Measurements from ENCODE around the gene RAI1. TPM values are rescaled to one million over a fixed set of nuclear protein-coding genes. Genes with fewer than 3 reads are reported as not detected.

The RAI1 gene
- total RNA-seq, 1 experiment from 2014 or later: 46.8 TPM

- ChIA-PET CTCF (no interaction called here), POLR2A (ENCODE audit: low non-redundant PET) (no interaction called here)
- no peak for DNase-seq (ENCODE audit: low spot score)
- intact Hi-C loops (cut with micrococcal nuclease; ENCODE audit: unreplicated experiment): no loop called here
- H3K27me3 ChIP-seq (replicated peaks; ENCODE audit: insufficient read depth, low read depth, low read length, poor library complexity): no peaks in the 10 kb centered on the region
- no peaks in the 10 kb centered on the region for H3K9me3 ChIP-seq (ENCODE audit: low read depth, low read length, poor library complexity, severe bottlenecking)
- no peak for TF ChIP-seq EZH2 (IDR thresholded peaks at IDR 0.05; ENCODE audit: borderline replicate concordance, low read depth, low read length, poor library complexity, severe bottlenecking)
- no peak for TF ChIP-seq CTCF (conservative IDR thresholded peaks at IDR 0.05; ENCODE audit: low read depth, low read length)
- peaks cover 44% of the 10 kb centered on the region for H3K36me3 ChIP-seq (ENCODE audit: insufficient read depth, low read length, poor library complexity, severe bottlenecking)
- no peak overlapping the region for H3K27ac ChIP-seq (ENCODE audit: low read depth, low read length, poor library complexity, severe bottlenecking)
- no TSS peak for BruUV-seq (replicated peaks)
- no peaks in the 10 kb centered on the region for H3K4me1 ChIP-seq (ENCODE audit: insufficient read depth, low read length, poor library complexity, severe bottlenecking)
- no peak overlapping the region for H3K4me3 ChIP-seq (ENCODE audit: low read depth, low read length, poor library complexity, severe bottlenecking)
Observed at GRCh38 chr17:17798573-17799255, 117.5 kb downstream of the RAI1 start.

GRCh38 chr17:17800504-17801021 is 119.3 kb downstream of the RAI1 start:
- Histone ChIP-seq H3K4me1 (ENCODE audit: insufficient read depth, low read length, poor library complexity, severe bottlenecking) (no peaks in the 10 kb centered on the region), H3K27me3 (replicated peaks; ENCODE audit: insufficient read depth, low read depth, low read length, poor library complexity) (no peaks in the 10 kb centered on the region), H3K27ac (ENCODE audit: low read depth, low read length, poor library complexity, severe bottlenecking) (peak overlapping the region; percentile 30), H3K36me3 (ENCODE audit: insufficient read depth, low read length, poor library complexity, severe bottlenecking) (peaks cover 36% of the 10 kb centered on the region), H3K4me3 (ENCODE audit: low read depth, low read length, poor library complexity, severe bottlenecking) (no peak overlapping the region), H3K9me3 (ENCODE audit: low read depth, low read length, poor library complexity, severe bottlenecking) (no peaks in the 10 kb centered on the region)
- no TSS peak for BruUV-seq (replicated peaks)
- DNase-seq (ENCODE audit: low spot score): no peak
- CTCF ChIA-PET: interaction anchor here (1.2 kb wide), 1 partner anchor 12 kb away, joined by 5 read pairs; no protein-coding TSS in a partner anchor
- POLR2A ChIA-PET (ENCODE audit: low non-redundant PET): no interaction called here
- intact Hi-C loops (cut with micrococcal nuclease; ENCODE audit: unreplicated experiment): no loop called here
- no peak for TF ChIP-seq CTCF (conservative IDR thresholded peaks at IDR 0.05; ENCODE audit: low read depth, low read length)
- no peak for TF ChIP-seq EZH2 (IDR thresholded peaks at IDR 0.05; ENCODE audit: borderline replicate concordance, low read depth, low read length, poor library complexity, severe bottlenecking)

- H3K4me1 ChIP-seq (ENCODE audit: insufficient read depth, low read length, poor library complexity, severe bottlenecking): no peaks in the 10 kb centered on the region
- H3K27me3 ChIP-seq (replicated peaks; ENCODE audit: insufficient read depth, low read depth, low read length, poor library complexity): no peaks in the 10 kb centered on the region
- BruUV-seq (replicated peaks): no TSS peak
- CTCF ChIA-PET: interaction anchor here (0.6 to 1.2 kb wide), 2 partner anchors 8 to 11 kb away, joined by 3 to 5 read pairs; no protein-coding TSS in a partner anchor
- no peak overlapping the region for H3K27ac ChIP-seq (ENCODE audit: low read depth, low read length, poor library complexity, severe bottlenecking)
- no peak for DNase-seq (ENCODE audit: low spot score)
- no peaks in the 10 kb centered on the region for H3K9me3 ChIP-seq (ENCODE audit: low read depth, low read length, poor library complexity, severe bottlenecking)
- intact Hi-C loops (cut with micrococcal nuclease; ENCODE audit: unreplicated experiment): no loop called here
- H3K4me3 ChIP-seq (ENCODE audit: low read depth, low read length, poor library complexity, severe bottlenecking): no peak overlapping the region
- POLR2A ChIA-PET (ENCODE audit: low non-redundant PET): no interaction called here
- H3K36me3 ChIP-seq (ENCODE audit: insufficient read depth, low read length, poor library complexity, severe bottlenecking): peaks cover 34% of the 10 kb centered on the region
- TF ChIP-seq EZH2 (IDR thresholded peaks at IDR 0.05; ENCODE audit: borderline replicate concordance, low read depth, low read length, poor library complexity, severe bottlenecking): no peak
- no peak for TF ChIP-seq CTCF (conservative IDR thresholded peaks at IDR 0.05; ENCODE audit: low read depth, low read length)
Observed at GRCh38 chr17:17801800-17802481, 120.7 kb downstream of the RAI1 start.
